GM18909 (cell line): Measurements from ENCODE around the gene TMEM233.

ENCODE experiments used
- ATAC-seq: cut with Tn5 transposase; IDR thresholded peaks from one replicate; pipeline ENCODE4 v1.9.1; 2021; ENCODE audit warnings: mild to moderate bottlenecking; ENCODE audit not compliant: unreplicated experiment, poor library complexity

The TMEM233 gene

GRCh38 chr12:119593578-119594398, at the start of gene TMEM233:
Gene TMEM233, plus strand, starts transcription at chr12:119593774. Its CDS starts 75 bp downstream, at chr12:119593849.
- no peak for ATAC-seq

GRCh38 chr12:119544765-119545625, 48.6 kb upstream of the TMEM233 start:
- ATAC-seq, result no peak

- ATAC-seq, result no peak
Observed at GRCh38 chr12:119546340-119546739, 47.2 kb upstream of the TMEM233 start.

GRCh38 chr12:119547001-119547400, 46.6 kb upstream of the TMEM233 start:
- no peak for ATAC-seq

- ATAC-seq, result no peak
Observed at GRCh38 chr12:119556854-119557253, 36.7 kb upstream of the TMEM233 start.

GRCh38 chr12:119565404-119565803, 28.2 kb upstream of the TMEM233 start:
- ATAC-seq, result no peak

- ATAC-seq, result no peak
Observed at GRCh38 chr12:119570771-119571170, 22.8 kb upstream of the TMEM233 start.

GRCh38 chr12:119573086-119573485, 20.5 kb upstream of the TMEM233 start:
- ATAC-seq, result no peak

- ATAC-seq, result no peak
Observed at GRCh38 chr12:119574255-119574654, 19.3 kb upstream of the TMEM233 start.

GRCh38 chr12:119576118-119576810, 17.3 kb upstream of the TMEM233 start:
- ATAC-seq, result no peak

- ATAC-seq, result no peak
Observed at GRCh38 chr12:119576915-119577314, 16.7 kb upstream of the TMEM233 start.

GRCh38 chr12:119578112-119578511, 15.5 kb upstream of the TMEM233 start:
- ATAC-seq, result no peak

GRCh38 chr12:119589097-119589496, 4.5 kb upstream of the TMEM233 start:
- no peak for ATAC-seq

- ATAC-seq, result no peak
Observed at GRCh38 chr12:119589634-119590033, 3.9 kb upstream of the TMEM233 start.

- no peak for ATAC-seq
Observed at GRCh38 chr12:119592232-119592631, 1.3 kb upstream of the TMEM233 start.

GRCh38 chr12:119594399-119594730, 791 bp downstream of the TMEM233 start:
- ATAC-seq, result no peak

- ATAC-seq, result no peak
Observed at GRCh38 chr12:119594772-119595445, 1.3 kb downstream of the TMEM233 start.

GRCh38 chr12:119598159-119598558, 4.6 kb downstream of the TMEM233 start:
- ATAC-seq, result no peak

- ATAC-seq, result no peak
Observed at GRCh38 chr12:119601877-119602733, 8.5 kb downstream of the TMEM233 start.
